Keratinocyte (primary cell): ENCODE data around the gene SMIM38. TPM values are rescaled to one million over a fixed set of nuclear protein-coding genes. Genes with fewer than 3 reads are reported as not detected.

ENCODE experiments used
- DNase-seq: peaks from one replicate; pipeline ENCODE4 v3.0.0-alpha.2; 2011; ENCODE audit warnings: low read depth, missing footprints, low spot score
- FAIRE-seq: peaks from 2 replicates; lab custom pipeline; 2011; peaks lifted over from hg19 to GRCh38; lab: Jason Lieb, UNC
- H2AFZ ChIP-seq: 2 replicates; pipeline ENCODE4 v1.6.0; 2012; ENCODE audit warnings: low read length, control low read depth, inconsistent platforms; ENCODE audit not compliant: control insufficient read depth
- H3K27ac ChIP-seq: 2 replicates; pipeline ENCODE4 v1.5.1; 2011; ENCODE audit warnings: low read length; ENCODE audit not compliant: control insufficient read depth, insufficient read depth
- H3K27me3 ChIP-seq: 3 replicates; pipeline ENCODE4 v1.6.0; 2011; ENCODE audit warnings: low read length; ENCODE audit not compliant: control insufficient read depth, insufficient read depth; ENCODE audit errors: extremely low read depth
- H3K36me3 ChIP-seq, 2 experiments: 2 replicates in 1 of 2; 3 replicates in 1 of 2; pipeline ENCODE4 v1.5.1; 2011; ENCODE audit warnings: low read length in 2 of 2, mild to moderate bottlenecking in 1 of 2; ENCODE audit not compliant: control insufficient read depth in 2 of 2, insufficient read depth in 2 of 2; ENCODE audit errors: extremely low read depth in 1 of 2
- H3K4me1 ChIP-seq: 3 replicates; pipeline ENCODE4 v1.5.1; 2011; ENCODE audit warnings: low read length; ENCODE audit not compliant: control insufficient read depth, insufficient read depth; ENCODE audit errors: extremely low read depth
- H3K4me2 ChIP-seq: 3 replicates; pipeline ENCODE4 v1.6.0; 2011; ENCODE audit warnings: low read depth, low read length; ENCODE audit not compliant: control insufficient read depth, insufficient read depth; ENCODE audit errors: extremely low read depth
- H3K4me3 ChIP-seq, 3 experiments: fragments of 200-600 bp in 1 of 3; sonication (generic) in 1 of 3; 2 replicates in 2 of 3; 3 replicates in 1 of 3; pipeline ENCODE4 v1.5.1; 2011 to 2016; ENCODE audit warnings: low read length in 3 of 3, mild to moderate bottlenecking in 3 of 3, control low read depth in 2 of 3, inconsistent platforms in 1 of 3, low read depth in 1 of 3, mixed read lengths in 1 of 3, mixed run types in 1 of 3, moderate library complexity in 1 of 3; ENCODE audit not compliant: control insufficient read depth in 2 of 3, insufficient read depth in 2 of 3; ENCODE audit errors: extremely low read depth in 1 of 3
- H3K79me2 ChIP-seq: 2 replicates; pipeline ENCODE4 v1.6.0; 2012; ENCODE audit warnings: low read length; ENCODE audit not compliant: control insufficient read depth, insufficient read depth
- H3K9ac ChIP-seq: 3 replicates; pipeline ENCODE4 v1.6.0; 2011; ENCODE audit warnings: low read length; ENCODE audit not compliant: control insufficient read depth, insufficient read depth; ENCODE audit errors: extremely low read depth
- H3K9me1 ChIP-seq: 3 replicates; pipeline ENCODE4 v1.6.0; 2011; ENCODE audit warnings: low read length; ENCODE audit not compliant: control insufficient read depth, insufficient read depth; ENCODE audit errors: extremely low read depth
- H3K9me3 ChIP-seq: 2 replicates; pipeline ENCODE4 v1.5.1; 2012; ENCODE audit warnings: low read depth, low read length; ENCODE audit not compliant: control insufficient read depth
- H4K20me1 ChIP-seq: 3 replicates; pipeline ENCODE4 v1.6.0; 2011; ENCODE audit warnings: low read length; ENCODE audit not compliant: control insufficient read depth, insufficient read depth; ENCODE audit errors: extremely low read depth
- CTCF ChIP-seq, 3 experiments: IDR thresholded peaks in 1 of 3; conservative IDR thresholded peaks in 1 of 3; optimal IDR thresholded peaks in 1 of 3; 2 replicates in 2 of 3; 3 replicates in 1 of 3; pipeline versions ENCODE3 to v1.5.1; 2011; ENCODE audit warnings: low read length in 3 of 3, mild to moderate bottlenecking in 3 of 3, moderate library complexity in 2 of 3, control low read depth in 1 of 3, inconsistent platforms in 1 of 3; ENCODE audit not compliant: insufficient read depth in 2 of 3; ENCODE audit errors: extremely low read depth in 1 of 3
- EZH2 ChIP-seq: IDR thresholded peaks from one replicate; pipeline ENCODE4 v1.6.1; 2012; ENCODE audit warnings: inconsistent platforms, mild to moderate bottlenecking, low read length, moderate library complexity
- dilution Hi-C: fragments of 300-500 bp; cut with MboI; formaldehyde crosslinking; loops from one replicate; pipeline ENCODE4 v1.7.0; 2020; ENCODE audit warnings: low sequenced_read_pairs; ENCODE audit not compliant: extremely low pct_ligation_motif_present
- polyA plus RNA-seq, 5 experiments: library from polyadenylated mRNA; depleted of rRNA in 3 of 5; stranded (reverse) in 3 of 5; stranded (forward) in 1 of 5; unstranded in 1 of 5; fragments of >200 nt; gene quantifications; 1 replicate in 1 of 5; 2 replicates in 3 of 5; 3 replicates in 1 of 5; pipeline versions ENCODE4 v1.2.1 to v1.2.3, GENCODE V29; 2011 to 2012; ENCODE audit warnings: missing spikeins in 2 of 5, low read depth in 1 of 5, low replicate concordance in 1 of 5

Gene SMIM38
- polyA plus RNA-seq, 1 donor (not counting 4 experiments of a cell fraction or from before 2014, with no cell fraction given): not detected

GRCh38 chr11:69194396-69194795 is 38.7 kb downstream of the SMIM38 start:
- Histone ChIP-seq H3K27me3 (no peaks in the 10 kb centered on the region), H4K20me1 (no peaks in the 10 kb centered on the region), H3K4me3 (no peak overlapping the region), H3K36me3 (no peaks in the 10 kb centered on the region), H3K9ac (no peak overlapping the region), H3K79me2 (no peaks in the 10 kb centered on the region), H3K9me3 (no peaks in the 10 kb centered on the region), H3K4me2 (no peak overlapping the region), H3K27ac (no peak overlapping the region), H2AFZ (no peak overlapping the region), H3K4me1 (no peaks in the 10 kb centered on the region), H3K9me1 (no peaks in the 10 kb centered on the region)
- DNase-seq (no peak), FAIRE-seq (no peak)
- TF ChIP-seq CTCF (optimal IDR thresholded peaks at IDR 0.05 in 1 of 3, IDR thresholded peaks at IDR 0.05 in 1 of 3, conservative IDR thresholded peaks at IDR 0.05 in 1 of 3; ENCODE audit: extremely low read depth in 1 of 3, insufficient read depth in 2 of 3, low read length in 3 of 3) (no peak), EZH2 (no peak)
- dilution Hi-C loops: no loop called here

GRCh38 chr11:69194956-69195355 is 39.2 kb downstream of the SMIM38 start:
- no peaks in the 10 kb centered on the region for H3K27me3 ChIP-seq
- no peaks in the 10 kb centered on the region for H4K20me1 ChIP-seq
- no peak for DNase-seq
- no peaks in the 10 kb centered on the region for H3K9me1 ChIP-seq
- H2AFZ ChIP-seq: no peak overlapping the region
- no peak overlapping the region for H3K4me3 ChIP-seq
- no peaks in the 10 kb centered on the region for H3K4me1 ChIP-seq
- H3K79me2 ChIP-seq: no peaks in the 10 kb centered on the region
- no peak overlapping the region for H3K9ac ChIP-seq
- H3K36me3 ChIP-seq: no peaks in the 10 kb centered on the region
- no peaks in the 10 kb centered on the region for H3K9me3 ChIP-seq
- no peak for FAIRE-seq
- no peak overlapping the region for H3K4me2 ChIP-seq
- TF ChIP-seq EZH2 (no peak), CTCF (optimal IDR thresholded peaks at IDR 0.05 in 1 of 3, IDR thresholded peaks at IDR 0.05 in 1 of 3, conservative IDR thresholded peaks at IDR 0.05 in 1 of 3; ENCODE audit: extremely low read depth in 1 of 3, insufficient read depth in 2 of 3, low read length in 3 of 3) (no peak)
- no peak overlapping the region for H3K27ac ChIP-seq
- dilution Hi-C loops: no loop called here
